GM20431 (cell line): ENCODE results near the gene MACO1.
"Not testable (repeated sequence)": the region's sequence is repeated elsewhere in the genome, so short reads cannot be mapped to it uniquely, and the experiment has no call there.

Experiments
- in situ Hi-C: fragments of 300-500 bp; cut with MseI, MboI; formaldehyde crosslinking; loops from one replicate; pipeline ENCODE4 v1.15.0; 2020; ENCODE audit warnings: low sequenced_read_pairs; ENCODE audit not compliant: unreplicated experiment

Gene MACO1

DNA sequence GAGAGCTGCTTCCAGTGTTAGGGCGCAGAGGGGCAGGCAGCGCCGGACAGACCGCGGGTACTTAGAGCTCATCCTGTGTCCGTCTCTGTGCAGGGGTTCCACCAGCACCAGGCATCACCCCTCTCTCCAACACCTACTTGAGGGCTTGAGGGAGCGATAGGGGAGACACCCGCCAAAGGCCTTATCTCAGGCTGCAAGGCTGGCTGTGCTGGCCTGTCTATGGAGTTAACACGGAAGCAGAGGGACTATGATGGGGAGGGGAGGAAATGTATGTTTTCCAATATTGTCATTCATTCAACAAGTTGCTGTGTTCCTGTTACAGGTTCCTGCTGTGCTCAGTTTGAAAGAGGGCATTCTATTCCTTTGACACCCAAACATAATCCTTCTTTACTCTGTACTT, 10.0 kb upstream of the MACO1 start, which contains the start of gene RHCE:
TSS of gene RHCE (minus strand) at position 111 of the 400 bp plus-strand sequence. CDS start at position 72, 39 bp downstream.
- in situ Hi-C loops = not testable (repeated sequence)

DNA sequence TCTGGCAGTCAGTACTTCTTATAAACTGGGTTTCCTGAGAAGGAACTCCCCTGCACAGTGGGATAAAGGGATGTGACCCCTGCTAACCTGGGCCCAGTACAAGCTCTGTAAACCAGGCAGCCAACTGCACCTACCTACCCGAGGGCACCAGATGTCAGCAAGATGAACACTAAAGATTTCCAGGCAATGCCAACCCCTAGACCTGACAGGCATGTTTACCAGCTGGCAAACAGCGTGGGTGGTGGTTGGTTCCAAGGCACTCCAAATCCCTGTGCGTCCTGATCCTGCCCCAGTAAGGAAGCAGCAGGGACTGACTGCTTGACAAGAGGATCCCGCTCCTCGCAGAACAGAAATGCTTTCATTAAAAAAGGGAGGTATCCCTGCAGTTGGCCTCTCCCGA, 7.5 kb upstream of the MACO1 start:
- in situ Hi-C loops = not testable (repeated sequence)

GRCh38 chr1:25425098-25426085, 5.3 kb upstream of the MACO1 start:
- in situ Hi-C loops = no loop called here

DNA sequence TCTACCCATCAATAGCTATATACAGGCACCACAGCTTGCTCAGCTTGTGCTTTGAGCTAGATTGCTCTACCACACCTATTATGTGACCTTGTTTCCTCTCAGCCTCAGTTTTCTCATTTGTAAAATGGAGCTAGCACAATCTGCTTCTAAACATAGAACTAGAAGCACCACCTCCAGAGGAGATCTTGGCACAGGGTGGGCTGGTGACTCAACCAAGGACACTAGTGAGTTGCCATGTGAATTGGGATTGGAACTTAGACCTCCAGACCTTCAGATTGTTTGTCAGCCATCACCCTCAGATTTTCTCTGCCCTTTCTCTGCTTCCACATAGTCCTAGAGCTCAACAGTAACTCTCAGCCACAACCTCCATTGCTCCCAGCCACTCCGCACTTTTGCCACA, 3.0 kb upstream of the MACO1 start:
- in situ Hi-C loops = no loop called here

- in situ Hi-C loops = no loop called here
These were observed 2.1 kb upstream of the MACO1 start for GRCh38 chr1:25428475-25429166.

GRCh38 chr1:25430967-25431881, 527 bp downstream of the MACO1 start:
- in situ Hi-C loops = no loop called here

- in situ Hi-C loops = no loop called here
These were observed 1.4 kb downstream of the MACO1 start for GRCh38 chr1:25431955-25432719.

DNA sequence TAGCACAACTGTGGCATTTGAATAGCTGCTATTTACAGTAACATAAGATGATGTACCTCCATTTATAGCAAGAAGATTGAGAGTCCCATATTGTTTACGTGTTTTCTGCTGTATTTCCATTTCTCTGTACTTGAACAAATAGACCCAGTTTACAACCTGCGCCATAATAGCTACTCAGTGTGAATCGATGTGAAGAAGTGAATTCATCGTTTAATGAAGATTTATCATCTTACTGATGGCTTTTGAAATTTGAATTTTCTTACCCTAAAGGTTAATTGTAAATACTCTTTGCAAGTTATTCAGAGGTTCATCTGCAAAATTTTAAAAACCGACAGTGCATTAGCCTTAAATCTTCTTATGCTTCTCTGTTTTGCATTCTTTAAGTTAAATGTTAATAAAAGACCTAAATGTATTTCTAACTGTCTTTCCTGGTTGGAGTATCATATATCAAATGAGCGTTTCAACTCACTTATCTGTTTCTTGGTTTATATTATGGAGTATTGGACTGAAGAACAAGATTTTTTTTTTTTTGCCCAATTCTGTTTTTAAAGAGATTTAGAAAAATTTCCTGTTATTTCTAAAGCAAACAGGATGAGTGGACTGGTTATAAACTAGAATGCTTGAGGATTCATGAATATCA, 2.2 kb downstream of the MACO1 start:
- in situ Hi-C loops = no loop called here

DNA sequence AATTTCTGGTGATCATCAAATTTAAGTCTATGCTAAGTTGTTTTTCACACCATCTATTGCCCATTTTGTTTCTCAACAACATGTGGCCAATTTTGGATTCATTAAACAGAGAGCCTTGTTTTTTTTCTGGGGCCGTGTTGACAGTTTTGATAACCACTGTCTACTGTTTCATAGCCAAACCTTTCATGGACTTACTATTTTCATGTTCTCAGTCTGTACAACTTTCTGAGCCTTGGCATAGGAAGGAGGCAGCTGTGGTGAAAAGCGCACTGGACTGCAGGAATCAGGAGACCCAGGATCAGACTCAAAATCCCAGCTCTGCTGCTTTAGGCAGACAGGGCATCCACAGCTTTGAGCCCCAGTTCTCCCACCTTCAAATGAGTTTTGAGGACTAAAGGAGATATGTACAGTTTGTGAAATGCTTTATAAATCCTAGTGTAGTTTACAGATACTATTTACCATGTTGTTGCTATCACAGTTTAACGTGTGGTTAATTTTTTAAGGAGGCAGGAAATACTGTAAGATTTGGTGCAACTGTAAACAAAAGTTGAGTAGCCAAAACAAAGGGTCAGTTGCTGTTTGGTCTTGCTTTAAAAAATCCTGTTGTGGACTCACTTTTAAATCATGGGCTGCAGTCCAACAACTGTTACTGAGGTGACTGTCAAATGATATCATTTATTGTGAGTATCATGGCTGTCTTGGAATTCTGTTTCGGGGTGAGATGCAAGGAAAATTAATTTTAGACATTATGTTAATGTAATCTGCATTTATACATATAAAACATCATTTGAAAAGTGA, 2.9 kb downstream of the MACO1 start:
- in situ Hi-C loops = no loop called here

DNA sequence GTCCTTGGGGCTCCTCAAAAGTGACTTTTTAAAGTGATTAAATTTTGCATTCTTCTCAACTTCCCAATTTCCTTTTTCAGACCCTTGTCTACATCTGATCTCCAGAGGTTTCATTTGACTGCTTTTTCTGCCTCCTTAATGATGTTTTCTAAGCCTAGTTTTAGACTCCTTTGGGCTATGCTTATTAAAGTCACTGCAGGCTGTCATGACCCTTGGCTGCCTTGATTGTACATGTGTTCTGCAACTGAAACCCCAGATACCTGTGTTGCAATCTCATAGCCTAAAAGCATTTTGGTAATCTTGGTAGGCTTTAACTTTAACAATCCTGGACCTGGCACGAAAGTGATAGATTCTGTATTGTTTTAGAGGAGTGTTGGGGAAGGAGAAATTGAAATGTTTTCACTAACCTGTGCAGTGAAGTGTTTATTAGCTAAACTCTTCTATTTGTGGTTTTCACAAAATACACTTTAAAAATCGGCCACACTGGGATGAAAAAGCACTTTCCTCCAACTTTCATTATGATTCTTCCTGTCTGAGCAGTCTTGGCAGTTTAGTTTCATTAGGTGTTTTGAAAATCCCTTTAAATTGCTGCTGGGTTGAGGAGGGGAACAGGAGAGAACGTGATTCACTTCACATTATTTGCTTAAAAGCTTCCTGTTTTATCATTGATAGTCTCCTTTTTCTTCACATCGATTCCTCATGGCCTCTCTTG, 4.9 kb downstream of the MACO1 start:
- in situ Hi-C loops = no loop called here

GRCh38 chr1:25437672-25438071, 7.0 kb downstream of the MACO1 start:
- in situ Hi-C loops = no loop called here

DNA sequence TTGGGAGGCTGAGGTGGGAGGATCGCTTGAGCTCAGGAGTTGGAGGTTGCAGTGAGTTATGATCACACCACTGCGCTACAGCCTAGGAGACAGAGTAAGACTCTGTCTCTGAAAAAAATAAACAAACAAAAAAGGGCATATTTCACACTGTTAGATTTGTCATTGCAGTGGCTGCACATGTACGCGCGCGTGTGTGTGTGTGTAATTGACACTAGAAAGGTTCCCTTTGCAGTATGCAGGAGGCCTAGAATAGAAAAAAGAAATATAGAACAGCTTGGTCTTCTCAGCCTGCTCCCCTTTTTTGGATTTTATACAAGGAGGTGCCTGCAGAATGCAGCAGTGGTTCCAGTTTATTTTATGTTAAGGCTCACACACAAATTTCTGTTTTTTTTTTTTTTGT, 8.6 kb downstream of the MACO1 start:
- in situ Hi-C loops = no loop called here

DNA sequence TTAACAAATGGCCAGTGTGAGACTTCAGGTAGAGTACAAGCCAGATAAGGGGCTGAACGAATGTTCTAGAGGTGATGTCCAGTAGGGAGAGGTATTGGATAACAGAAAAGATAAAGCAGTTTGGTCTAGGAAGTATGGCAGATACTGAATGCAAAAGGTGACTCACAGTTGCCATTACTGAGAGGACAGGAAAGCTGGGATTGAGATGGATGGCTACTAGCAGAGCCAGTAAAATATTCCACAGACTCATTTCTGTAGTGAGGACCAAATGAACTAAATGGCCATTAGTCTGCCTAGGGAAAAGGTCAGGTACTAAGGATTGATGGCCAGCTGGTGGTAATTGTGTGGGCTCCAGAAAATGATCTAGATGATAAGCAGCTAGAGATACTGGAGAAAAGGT, 11.5 kb downstream of the MACO1 start:
- in situ Hi-C loops = no loop called here

DNA sequence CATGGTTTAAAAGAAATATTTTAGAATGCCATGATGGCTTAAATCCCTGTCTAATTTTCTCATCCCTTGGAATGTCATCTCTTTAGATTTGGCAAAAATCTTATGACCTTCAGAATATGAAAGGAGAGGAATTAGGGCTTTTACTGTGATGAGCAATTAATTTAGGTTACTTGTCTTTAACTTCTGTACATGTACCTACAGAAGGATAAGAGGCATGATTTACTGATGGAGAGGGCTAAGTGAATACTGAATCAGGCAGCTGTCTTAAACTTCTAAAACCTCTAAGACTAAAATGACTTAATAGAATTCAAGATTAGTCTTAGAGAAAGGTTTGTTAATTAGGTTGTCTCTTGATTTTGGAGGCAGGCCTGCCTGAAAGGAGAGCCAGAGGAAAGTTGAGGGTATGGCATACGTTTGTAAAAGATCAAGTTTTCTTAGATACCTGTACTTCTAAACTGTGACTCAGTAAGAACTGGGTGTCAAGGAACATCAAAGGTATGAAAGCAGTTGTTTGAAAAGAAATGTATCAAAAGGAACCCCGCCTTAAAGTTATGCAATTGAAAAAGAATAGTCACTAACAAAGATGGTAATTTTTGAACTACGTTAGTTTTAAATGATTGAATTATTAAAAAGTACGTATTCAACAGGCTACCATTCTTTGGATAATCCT, 12.5 kb downstream of the MACO1 start:
- in situ Hi-C loops = no loop called here

DNA sequence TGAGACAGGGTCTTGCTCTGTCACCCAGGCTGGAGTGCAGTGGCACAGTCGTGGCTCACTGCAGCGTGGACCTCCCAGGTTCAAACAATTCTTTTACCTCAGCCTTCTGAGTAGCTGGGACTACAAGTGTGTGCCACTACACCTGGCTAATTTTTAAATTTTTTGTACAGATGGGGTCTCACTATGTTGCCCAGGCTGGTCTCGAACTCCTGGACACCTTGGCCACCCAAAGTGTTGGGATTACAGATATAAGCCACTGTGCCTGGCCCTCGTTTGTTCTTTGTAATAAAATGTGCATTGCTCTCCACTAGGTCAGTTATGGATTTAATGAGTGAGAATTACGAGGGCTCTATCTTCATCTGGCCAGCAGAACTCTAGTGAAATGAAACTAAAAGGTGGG, 13.9 kb downstream of the MACO1 start:
- in situ Hi-C loops = not testable (repeated sequence)

GRCh38 chr1:25445993-25446538, 15.4 kb downstream of the MACO1 start:
- in situ Hi-C loops = no loop called here

DNA sequence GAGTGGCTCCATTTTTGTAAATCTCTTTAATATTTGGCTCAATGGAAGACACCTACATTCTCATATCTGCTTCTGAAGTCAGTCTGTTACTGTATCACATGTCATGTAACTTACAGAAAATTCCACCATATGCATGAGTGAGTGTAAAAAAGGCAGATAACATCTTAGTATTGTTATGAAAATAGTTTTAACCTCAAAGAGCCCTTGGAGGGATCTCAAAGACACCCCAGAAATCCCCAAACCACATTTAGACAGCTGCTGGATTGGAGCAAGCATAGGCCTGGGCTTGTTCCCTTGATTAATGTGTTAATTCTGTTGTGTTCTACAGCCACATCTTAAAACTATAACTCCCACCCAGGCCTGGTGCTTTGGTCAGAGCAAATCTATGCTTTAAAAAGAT, 16.9 kb downstream of the MACO1 start:
- in situ Hi-C loops = no loop called here
